Bronchial epithelial cell (primary cell): ENCODE results near the gene FOXD4. TPM values are rescaled to one million over a fixed set of nuclear protein-coding genes. Genes with fewer than 3 reads are reported as not detected.
"Not testable (repeated sequence)": the region's sequence is repeated elsewhere in the genome, so short reads cannot be mapped to it uniquely, and the experiment has no call there.

Experiments
- DNase-seq: peaks from one replicate; pipeline ENCODE4 v3.0.0-alpha.2; 2010; ENCODE audit warnings: low read depth
- FAIRE-seq: peaks from 2 replicates; lab custom pipeline; 2011; peaks lifted over from hg19 to GRCh38; lab: Jason Lieb, UNC
- H3K27me3 ChIP-seq: 2 replicates; pipeline ENCODE4 v1.5.1; 2011; ENCODE audit warnings: low read length; ENCODE audit not compliant: control insufficient read depth, insufficient read depth
- H3K36me3 ChIP-seq: 2 replicates; pipeline ENCODE4 v1.5.1; 2011; ENCODE audit warnings: low read length; ENCODE audit not compliant: control insufficient read depth, insufficient read depth
- H3K4me3 ChIP-seq: 2 replicates; pipeline ENCODE4 v1.5.1; 2011; ENCODE audit warnings: mild to moderate bottlenecking, low read depth, low read length, control low read depth
- total RNA-seq: library from RNA; depleted of rRNA; stranded (reverse); fragments of >200 nt; gene quantifications from 2 replicates; pipeline ENCODE4 v1.2.1, GENCODE V29; 2014

Gene FOXD4
- total RNA-seq = 0.26 TPM in 2 replicates

GRCh38 chr9:117995-118467, at the start of gene FOXD4:
TSS of gene FOXD4 (minus strand) at chr9:118417. CDS start at chr9:118119, 298 bp downstream.
- not testable (repeated sequence) for H3K4me3 ChIP-seq, H3K36me3 ChIP-seq, FAIRE-seq, DNase-seq
- peaks cover 13% of the 10 kb centered on the region for H3K27me3 ChIP-seq

GRCh38 chr9:159871-160270, 41.7 kb upstream of the FOXD4 start:
- not testable (repeated sequence) for H3K4me3 ChIP-seq, H3K36me3 ChIP-seq, DNase-seq, FAIRE-seq, H3K27me3 ChIP-seq

GRCh38 chr9:151173-151572, 33.0 kb upstream of the FOXD4 start:
- not testable (repeated sequence) for H3K27me3 ChIP-seq, H3K4me3 ChIP-seq, H3K36me3 ChIP-seq, FAIRE-seq, DNase-seq

- not testable (repeated sequence) for DNase-seq, H3K36me3 ChIP-seq, H3K27me3 ChIP-seq, H3K4me3 ChIP-seq, FAIRE-seq
Measured at GRCh38 chr9:139880-140279, 21.7 kb upstream of the FOXD4 start.

GRCh38 chr9:117144-117994, 848 bp downstream of the FOXD4 start:
- peaks cover 15% of the 10 kb centered on the region for H3K27me3 ChIP-seq

GRCh38 chr9:116239-117077, 1.8 kb downstream of the FOXD4 start:
- FAIRE-seq, H3K4me3 ChIP-seq, DNase-seq, H3K36me3 ChIP-seq: not testable (repeated sequence)
- H3K27me3 ChIP-seq = peaks cover 15% of the 10 kb centered on the region

More at GRCh38 chr9:117144-117994, 848 bp downstream of the FOXD4 start:
- H3K4me3 ChIP-seq, FAIRE-seq, DNase-seq, H3K36me3 ChIP-seq: not testable (repeated sequence)

GRCh38 chr9:115118-115451, 3.1 kb downstream of the FOXD4 start:
- not testable (repeated sequence) for H3K4me3 ChIP-seq
- H3K27me3 ChIP-seq = peaks cover 15% of the 10 kb centered on the region

GRCh38 chr9:114267-115117, 3.7 kb downstream of the FOXD4 start:
- FAIRE-seq, H3K36me3 ChIP-seq, DNase-seq: not testable (repeated sequence)
- peak overlapping the region; percentile 23 for H3K4me3 ChIP-seq
- peaks cover 15% of the 10 kb centered on the region for H3K27me3 ChIP-seq

More at GRCh38 chr9:115118-115451, 3.1 kb downstream of the FOXD4 start:
- not testable (repeated sequence) for H3K36me3 ChIP-seq, DNase-seq, FAIRE-seq

- FAIRE-seq, DNase-seq, H3K36me3 ChIP-seq: not testable (repeated sequence)
- H3K27me3 ChIP-seq = peaks cover 15% of the 10 kb centered on the region
- peak overlapping the region; percentile 23 for H3K4me3 ChIP-seq
Measured at GRCh38 chr9:113468-114266, 4.5 kb downstream of the FOXD4 start.

- H3K4me3 ChIP-seq, FAIRE-seq, H3K36me3 ChIP-seq, DNase-seq: not testable (repeated sequence)
- H3K27me3 ChIP-seq = peaks cover 15% of the 10 kb centered on the region
Measured at GRCh38 chr9:112589-113467, 5.4 kb downstream of the FOXD4 start.

GRCh38 chr9:110672-111071, 7.5 kb downstream of the FOXD4 start:
- H3K27me3 ChIP-seq = peaks cover 13% of the 10 kb centered on the region

GRCh38 chr9:109540-109939, 8.7 kb downstream of the FOXD4 start:
- peak; percentile 13 for DNase-seq
- not testable (repeated sequence) for H3K36me3 ChIP-seq, H3K4me3 ChIP-seq, FAIRE-seq
- H3K27me3 ChIP-seq = peaks cover 10% of the 10 kb centered on the region

More at GRCh38 chr9:110672-111071, 7.5 kb downstream of the FOXD4 start:
- not testable (repeated sequence) for H3K4me3 ChIP-seq, FAIRE-seq, H3K36me3 ChIP-seq, DNase-seq
